ENCODE data around the gene TASOR2. TPM values are rescaled to one million over a fixed set of nuclear protein-coding genes. Genes with fewer than 3 reads are reported as not detected.

TASOR2 gene
- total RNA-seq, 1 donor from 2014 or later, result 86.1 TPM

DNA sequence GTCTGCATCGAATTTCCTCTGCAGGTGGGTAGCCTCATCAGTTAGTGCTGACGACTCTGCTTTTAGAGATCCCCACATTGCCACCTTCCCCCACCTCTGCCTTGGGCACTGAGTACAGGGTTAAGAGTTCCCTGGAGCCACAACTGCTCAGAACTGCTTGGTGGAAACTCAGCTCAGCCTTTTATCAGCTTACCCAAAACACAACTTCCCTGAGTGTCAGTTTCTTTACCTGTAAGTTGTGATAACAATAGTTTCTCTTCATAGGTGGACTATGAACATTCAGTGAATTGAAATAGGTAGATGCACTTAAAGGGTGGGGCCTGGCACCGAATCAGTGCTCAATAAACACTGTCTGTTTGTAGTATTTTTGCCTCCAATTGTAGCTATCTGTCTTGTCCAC lies 29.5 kb upstream of the TASOR2 start:
- no peak for DNase-seq

DNA sequence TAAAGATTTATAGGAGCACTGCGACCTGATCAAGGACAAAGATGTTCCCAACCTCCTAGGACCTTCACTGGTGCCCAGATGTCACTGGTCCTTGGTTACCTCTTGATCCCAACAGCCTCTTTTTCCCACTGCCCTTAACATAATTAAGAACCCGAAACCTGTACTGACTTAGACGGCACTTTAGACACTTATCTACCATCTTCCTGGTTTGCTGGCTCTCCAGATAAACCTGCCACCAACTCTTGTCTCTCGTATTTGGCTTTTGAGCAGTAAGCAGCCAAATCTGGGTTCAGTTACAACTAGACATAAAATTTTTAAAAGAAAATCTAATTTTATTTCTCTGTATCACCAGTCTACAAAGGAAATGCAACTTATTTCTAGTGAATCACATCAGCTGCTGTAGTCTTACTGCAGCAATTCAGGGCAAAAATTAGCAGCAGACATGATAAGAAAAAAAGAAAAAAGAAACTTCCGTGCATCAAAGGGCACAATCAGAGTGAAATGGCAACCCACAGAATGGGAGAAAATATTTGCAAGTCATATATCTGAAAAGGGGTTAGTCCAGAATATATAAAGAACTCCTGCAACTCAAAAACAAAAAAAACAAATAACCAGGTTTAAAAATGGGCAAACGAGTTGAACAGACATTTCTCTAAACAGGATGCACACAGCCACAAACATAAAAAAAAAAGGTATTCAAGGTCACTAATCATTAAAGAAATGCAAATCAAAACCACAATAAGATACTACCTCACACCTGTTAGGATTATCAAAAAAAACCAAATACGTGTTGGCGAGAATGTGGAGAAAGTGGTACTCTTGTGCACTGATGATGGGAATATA lies 27.7 kb upstream of the TASOR2 start:
- DNase-seq, result no peak

DNA sequence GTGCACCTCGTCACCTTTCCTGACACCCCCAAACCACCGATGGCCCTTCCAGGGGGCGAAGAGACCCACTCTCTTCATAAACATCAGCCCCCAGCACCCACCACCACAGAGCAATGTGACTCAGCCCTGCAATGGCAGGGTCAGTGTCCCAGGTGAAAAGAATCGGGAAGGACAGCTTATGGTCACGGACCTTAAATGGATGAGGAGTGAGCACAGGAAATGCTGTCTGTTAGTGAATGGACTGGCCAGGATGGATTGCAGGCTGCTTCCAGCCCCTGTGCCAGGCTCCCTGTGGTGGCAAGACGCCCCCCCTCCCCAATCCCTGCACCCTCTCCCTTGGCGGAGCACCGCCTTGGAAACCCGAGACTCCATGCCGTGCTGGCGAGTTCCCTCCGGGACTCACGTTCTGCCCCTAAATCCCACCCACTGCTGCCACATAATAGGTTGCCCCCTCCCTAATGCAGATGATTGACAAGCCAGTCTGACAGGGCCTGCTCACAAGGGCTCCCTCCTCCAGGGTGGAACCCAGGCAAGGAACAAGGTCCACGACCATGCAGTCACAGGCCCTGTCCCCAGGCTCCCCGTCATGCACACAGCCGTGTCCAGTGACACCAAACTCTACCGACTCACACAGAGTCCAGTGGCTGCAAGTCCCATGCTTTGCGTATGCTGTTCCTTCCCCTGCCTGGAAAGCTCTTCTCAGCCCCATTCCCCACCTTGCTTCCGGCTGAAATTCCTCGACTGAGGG lies 25.6 kb upstream of the TASOR2 start:
- no peak for DNase-seq

DNA sequence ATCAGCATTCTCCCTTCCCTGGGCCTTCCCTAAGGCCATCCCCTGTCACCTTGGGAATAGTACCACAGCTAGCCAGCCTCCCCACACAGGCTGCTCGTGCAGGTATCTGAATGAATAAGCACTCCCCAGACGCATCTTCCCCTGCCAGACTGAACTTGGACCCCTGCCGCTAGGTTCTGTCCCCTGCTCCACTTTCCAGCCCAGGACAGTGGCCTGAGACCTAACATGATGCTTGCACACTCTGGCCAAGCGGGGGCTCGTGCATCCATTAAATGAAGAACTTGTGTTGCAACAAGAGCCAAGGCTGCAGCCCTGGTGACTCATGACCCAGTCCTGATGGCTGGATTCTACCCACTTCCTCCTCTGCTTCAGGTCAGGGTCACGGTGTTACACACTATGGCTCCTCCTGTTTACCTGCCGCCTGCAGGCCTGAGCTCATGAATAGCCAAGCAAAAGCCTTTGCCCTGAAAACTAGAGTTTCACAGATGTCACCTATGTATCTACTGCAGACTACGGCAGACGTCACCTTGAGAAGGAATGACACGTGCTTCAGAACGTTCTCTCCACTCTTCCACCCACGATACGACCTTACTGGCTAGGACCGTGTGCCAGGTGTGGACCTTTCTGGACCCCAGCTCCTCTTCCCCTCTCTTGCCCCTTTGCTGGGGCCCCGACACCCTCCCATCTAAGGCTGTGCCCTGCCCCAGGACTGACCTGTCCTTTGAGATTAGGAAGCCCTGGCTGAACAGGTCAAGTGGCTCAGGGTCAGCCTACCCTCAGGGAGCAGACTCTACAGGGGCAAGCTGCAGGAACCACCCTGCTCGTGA lies 24.7 kb upstream of the TASOR2 start:
- DNase-seq, result no peak

DNA sequence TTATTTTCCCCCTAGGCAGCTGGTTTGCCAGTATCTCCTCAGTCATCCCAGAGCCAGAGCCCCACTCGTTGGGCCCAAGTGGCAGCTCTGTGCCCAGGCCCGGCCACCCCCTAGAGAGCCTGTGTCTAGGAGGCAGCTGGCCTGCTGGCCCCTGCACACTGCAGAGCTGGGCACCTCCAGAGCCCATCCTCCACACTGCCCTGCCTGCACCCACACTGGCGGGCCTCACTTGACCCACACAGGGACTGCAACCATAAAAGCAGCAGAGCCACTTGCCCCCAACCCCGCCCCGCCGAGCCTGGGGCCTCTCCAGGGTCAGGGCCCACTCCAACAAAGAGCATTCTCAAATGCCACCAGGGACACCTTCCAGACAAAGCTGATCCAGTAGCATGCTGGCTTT lies 23.6 kb upstream of the TASOR2 start:
- DNase-seq, result no peak

DNA sequence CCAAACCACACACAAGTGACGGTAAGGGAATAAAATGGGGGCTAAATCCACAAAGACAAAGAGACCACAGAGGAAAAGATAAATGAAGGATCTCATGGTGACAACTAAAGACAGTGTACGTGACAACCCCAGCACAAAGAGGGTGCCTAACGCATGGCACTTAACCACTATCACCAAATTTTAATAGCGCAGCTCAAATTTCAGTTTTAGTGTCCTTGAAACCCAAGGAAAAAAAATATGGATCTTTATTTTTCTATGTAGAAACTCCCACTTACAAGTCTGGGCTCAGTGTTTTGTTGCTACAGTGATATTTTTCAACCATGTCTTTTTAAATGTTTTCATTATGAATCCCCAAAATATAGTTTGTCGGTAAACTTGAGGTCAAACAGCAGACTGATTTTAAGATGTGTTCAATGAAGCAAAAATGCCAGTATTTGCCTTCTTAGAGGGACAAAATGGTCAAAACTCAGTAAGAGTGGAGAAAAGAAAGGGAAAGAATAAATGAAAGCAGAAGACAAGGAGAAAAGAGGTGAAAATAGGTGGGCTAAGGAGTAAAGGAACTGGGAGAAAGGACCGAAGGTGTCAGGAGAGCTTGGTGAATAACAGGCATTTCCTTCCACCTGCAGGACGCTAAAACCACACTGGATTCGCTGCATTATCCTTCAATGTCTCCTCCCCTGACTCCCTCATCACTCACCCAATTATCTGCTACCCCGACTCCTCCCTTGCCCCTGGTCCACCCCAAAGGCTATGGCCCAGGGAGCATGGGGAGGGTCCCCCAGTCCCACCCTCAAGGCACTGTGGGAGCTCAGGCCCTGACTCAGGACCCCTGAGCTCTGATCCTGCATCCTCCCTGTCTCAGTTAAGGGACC lies 21.7 kb upstream of the TASOR2 start:
- no peak for DNase-seq

DNA sequence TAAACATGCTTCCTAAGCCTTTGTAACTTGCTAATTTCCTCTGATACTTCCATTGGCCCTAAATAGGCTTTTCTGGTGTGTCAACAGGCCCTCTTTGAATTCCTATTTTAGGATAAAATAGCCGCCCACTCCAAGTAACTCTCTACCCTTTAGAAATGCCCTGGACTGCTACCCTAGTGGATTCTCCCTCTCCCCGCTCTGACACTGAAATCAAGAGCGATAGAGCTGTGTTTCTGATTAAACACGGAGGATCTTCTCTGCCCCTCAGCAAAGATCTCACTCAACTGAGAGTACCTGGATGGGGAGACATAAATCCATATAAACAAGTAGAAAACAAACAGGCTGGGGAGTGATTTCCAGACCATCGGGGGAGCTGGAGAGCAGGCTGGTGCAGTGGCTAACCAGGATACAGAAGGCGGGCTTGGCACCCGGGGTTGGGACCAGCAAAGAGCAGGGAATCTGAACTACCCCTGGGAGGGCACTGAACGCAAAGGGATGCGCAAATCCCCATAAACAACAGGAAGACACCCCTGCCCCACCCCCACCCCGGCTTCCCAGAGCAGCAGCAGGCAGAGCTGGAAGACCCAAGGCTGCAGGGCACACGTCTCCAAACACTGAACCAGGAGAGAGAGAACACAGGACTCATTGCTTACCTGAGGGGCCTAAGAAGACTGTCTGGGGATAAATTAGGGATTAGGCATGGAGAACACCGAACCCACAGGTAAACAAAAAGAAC lies 20.8 kb upstream of the TASOR2 start:
- no peak for DNase-seq

DNA sequence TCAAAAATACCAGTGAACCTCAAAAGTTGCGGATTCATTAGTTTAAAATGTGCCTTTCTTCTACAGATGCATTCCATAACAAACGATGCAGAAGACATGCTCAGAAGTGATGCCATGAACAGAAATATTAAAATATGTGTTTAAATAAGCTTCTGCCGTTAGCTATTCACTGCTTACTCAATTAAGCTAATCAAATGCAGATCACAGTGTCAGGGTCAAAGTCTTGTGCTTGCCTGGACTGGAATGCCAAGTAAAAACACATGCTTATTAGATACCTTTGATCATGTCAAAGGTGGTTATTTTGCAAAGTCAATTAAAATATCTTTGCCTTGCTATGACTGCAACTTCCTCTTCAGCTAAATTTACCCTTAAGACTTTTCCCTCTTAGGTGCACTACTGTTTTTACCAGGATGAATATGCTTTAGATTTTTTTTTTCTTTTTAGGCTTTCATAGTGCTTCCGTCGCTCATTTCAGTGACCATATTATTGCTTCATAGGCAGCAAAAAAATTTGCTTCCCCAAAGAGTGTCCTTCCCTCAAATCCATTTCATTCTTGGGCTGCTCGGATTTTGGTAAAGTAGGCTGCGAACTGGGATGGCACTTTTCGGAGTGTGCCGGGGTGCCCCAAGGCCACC lies 19.1 kb upstream of the TASOR2 start:
- DNase-seq, result no peak

DNA sequence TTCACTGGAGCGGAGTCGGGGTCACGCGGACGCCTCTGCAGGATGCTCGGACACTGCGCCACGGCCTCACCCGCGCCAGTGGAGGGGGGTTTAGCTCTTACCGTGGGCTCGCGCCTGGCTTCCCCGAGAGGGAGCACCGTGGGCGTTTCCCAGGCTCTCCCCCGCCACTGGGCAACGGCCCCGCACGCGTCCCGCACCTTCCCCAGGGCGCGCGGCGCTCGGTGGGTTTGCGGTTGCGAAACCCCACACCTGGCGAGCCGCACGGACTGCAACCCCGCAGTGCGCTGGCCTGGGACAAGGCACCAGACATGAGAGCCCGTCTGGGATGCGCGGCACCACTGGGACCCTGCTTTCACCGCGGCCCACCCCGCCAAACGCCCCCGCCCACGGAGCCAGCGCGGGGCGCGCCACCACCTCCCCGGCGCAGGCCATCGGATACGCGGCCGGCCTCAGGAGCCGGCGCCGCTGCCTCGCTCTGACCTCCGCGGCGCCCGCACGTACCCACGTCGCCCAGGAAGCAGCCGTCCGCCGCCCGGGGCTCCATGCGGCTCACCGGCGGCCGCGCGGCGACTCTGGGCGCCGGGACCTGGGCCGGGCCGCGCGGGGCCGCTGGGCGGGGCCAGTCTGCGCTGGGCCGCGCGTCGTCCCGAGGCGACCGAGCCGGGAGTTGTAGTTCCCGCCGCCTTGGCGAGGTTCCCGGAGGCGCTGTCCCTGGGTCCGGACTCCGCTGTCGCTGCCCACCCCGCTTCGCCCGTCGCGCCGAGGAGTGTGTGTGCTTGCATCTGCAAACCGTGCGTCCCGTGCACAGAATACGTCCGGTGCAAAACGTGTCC lies 18.4 kb upstream of the TASOR2 start, which contains the start of gene ASB13:
TSS of gene ASB13 (minus strand) at position 588 of the 833 bp plus-strand sequence. CDS start at position 544, 44 bp downstream.
- peak; percentile 32 for DNase-seq

DNA sequence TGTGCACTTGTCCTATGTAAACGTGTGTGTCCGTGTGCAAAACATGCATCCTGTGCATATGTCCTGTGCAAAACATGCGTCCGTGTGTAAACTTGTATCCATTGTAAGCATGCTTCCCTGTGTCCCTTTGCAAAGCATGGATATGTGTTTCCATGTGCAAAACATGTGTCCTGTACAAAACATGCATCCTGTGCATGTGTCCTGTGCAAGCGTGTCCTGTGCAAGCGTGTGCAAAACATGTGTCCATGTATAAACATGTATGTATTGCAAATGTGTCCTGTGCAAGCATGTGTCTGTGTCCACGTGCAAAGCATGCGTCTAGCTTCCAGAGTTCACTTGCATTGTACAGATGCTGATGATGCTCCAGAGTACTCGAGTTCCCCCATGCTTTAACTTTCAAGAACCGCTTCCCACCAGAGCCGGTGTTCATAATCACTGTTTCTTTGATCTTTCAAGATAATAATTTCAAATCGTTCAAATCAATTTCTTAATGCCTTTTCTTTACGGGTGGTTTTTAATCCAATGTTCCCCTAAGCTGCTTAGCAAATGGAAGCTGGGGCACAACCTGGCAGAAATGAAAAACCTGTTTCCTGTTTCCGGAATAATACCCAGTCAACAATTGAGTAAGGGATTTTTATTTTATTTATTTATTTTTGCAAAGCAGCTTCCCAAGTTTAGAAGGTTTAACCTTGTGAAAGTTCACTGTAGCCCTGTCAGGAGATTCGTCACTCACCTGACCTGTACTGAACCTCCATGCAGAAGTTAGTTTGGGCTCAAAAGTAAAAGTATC lies 17.6 kb upstream of the TASOR2 start:
- DNase-seq, result no peak

DNA sequence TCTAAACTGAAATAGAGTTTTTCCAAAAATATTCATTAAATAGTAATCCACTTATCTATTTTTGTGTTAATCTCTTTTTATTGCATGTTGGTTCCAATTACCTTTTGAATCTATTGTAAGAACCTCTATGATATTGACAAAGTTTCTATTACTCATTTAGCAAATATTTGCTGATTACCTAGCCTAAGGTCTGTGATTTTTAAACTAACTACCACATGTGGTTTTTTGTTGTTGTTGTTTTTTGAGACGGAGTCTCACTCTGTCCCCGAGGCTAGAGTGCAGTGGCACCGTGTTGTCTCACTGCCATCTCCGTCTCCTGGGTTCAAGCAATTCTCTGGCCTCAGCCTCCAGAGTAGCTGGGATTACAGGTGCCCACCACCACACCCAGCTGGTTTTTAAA lies 16.2 kb upstream of the TASOR2 start:
- DNase-seq, result no peak

DNA sequence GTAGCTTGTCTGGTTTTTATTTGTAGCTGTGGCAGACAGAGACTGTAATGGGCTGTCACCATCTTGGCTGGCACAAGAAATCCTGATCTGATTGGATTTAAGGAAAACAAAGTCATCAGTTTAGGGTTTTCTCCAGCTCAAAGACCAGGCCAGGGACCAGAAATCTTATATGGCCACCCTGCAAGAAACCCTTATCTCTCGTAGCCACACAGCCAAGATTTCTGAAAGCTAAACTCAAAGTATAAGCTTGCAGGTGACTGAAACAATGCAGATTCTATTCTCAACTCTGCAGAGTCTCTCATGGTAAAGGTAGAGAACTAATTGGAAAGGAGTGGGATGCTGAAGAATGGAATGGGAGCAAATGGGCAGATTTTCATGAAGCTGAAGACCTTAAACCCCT lies 15.0 kb upstream of the TASOR2 start:
- DNase-seq, result no peak

DNA sequence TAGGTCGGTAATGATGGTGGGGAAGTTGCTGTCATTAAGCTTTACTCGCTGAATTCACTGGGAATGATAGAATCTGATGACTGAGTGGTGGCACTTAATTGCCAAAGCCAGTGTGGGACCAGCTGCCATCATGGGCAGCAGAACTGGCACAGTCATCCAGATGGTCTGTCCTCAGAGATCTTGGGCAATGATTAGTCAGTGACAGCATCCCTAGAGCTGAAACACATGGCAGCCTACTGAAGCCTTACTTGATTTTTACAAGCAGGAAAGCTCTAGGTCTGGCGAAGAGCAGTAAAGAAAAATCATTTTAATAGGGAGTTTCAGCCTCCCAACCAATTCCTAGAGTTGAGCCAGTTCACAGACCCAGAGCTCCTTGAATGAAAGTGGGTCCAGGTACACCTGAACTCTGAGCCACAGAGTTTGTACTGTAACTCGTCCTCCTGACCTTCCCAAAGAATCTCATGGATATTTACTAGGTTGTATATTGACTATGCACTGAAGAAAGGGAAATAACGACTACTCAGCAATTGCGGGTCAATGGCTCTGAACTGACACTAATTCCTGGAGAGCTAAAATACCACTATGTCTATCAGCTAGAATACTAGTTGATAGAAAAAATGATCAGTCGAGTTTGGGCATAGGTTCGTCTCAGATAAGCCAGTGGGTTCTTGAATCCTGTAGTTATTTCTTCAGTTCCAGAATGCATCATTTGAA lies 13.8 kb upstream of the TASOR2 start:
- DNase-seq, result no peak

DNA sequence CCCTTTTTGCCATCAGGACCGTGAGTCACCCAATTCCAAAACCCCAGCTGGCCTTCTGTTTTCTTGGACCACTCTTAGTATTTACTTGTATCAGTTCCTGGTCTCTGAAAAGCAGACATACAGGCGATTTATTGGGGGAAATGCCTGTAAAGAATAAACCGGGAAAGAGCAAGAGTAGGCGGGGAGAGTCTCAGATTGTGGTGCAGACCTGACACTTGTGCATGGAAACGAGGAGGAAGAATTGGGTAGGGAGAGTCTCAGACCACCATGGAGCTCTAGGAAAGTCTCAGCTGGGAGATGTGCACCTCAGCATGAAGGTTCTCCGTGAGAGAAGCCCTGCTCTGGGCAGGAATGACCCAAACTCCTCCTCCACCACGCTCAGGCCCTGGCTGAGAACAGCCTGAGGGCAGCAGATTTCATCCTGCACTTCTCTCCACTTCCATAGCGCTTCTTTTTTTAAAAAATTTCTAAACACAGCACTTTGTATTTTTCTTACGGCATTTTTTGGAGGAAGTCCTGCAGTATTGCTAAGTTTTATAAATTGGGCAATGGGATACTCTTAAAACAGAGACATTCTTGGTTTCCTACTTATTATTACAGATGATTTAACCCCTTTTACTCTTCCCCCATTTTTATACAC lies 6.1 kb upstream of the TASOR2 start:
- DNase-seq, result no peak

DNA sequence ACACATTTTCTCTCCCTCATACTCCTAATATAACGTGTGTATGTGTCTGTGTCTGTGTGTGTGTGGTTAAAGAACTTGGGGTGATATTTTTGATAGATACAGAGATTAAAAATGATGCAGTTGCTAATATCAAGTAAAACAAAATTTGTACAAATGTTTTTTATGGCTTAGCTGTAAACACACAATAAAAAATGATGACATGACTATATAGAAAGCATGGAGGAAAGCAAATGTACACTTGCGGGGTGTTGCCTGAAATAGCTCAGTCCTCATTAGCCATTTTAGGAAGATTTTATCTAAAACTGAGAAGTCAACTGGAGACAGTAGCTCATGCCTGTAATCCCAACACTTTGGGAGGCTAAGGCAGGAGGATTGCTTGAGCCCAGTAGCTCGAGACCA lies 5.6 kb upstream of the TASOR2 start:
- DNase-seq, result no peak

DNA sequence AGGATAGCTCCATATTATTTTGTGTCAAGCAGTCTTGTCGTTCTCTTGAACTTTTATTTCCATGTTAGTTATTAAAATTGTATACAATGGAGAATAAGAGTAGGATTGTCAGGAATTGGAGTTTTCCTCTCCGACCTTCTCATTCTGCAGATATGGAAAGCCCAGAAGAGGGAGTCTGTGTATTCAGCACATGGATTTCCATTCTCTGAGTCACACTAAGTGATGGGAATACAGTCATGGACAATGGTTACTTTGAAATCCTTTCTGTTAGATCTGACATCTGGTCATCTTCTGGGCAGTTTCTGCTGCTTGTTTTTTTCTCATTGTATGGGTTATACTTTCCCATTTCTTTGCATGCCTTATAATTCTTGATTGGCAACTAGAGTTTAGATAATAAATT lies 5.0 kb upstream of the TASOR2 start:
- DNase-seq, result no peak

DNA sequence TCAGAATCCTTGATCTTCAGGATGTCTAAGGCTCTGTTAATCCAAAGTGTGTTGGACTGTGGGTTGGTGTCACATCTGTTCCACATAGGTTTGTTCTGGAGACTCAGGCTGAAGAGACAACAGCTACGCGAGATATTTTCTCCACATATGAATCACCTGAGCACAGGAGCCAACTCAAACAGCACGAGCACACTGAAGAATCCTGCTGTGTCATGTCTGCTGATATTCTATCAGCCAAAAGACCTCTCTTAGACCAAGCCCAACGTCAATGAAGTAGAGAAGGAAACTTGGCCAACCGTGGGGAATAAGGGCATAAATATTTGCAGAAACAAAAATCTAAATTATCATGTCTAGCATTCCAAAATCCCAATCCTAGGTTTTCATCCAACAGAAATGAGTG lies 2.7 kb upstream of the TASOR2 start:
- no peak for DNase-seq

DNA sequence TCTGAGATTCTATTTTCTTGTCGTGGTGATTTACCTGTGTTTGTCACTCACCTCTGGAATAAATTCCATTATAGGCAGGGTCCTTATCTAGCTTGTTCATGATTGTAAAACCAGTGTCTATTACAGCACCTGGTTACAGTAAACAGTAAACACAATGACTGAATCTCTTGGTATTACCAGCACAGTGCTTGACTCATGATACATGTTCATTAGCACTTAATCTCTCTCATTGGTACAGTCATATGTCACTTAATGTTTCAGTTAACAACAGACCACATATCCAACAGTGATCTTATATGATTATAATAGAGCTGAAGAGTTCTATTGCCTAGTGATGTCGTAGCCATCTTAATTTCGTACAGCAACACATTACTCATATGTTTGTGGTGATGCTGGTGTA lies 1.6 kb upstream of the TASOR2 start:
- no peak for DNase-seq

Measured in occipital lobe (tissue), 2 donors.